GM04504 (cell line): ENCODE results near the gene CRK.
"Not testable (repeated sequence)": the region's sequence is repeated elsewhere in the genome, so short reads cannot be mapped to it uniquely, and the experiment has no call there.

Source experiments
- DNase-seq: peaks from one replicate; pipeline ENCODE4 v3.0.0-alpha.2; 2012; ENCODE audit warnings: low read depth

The CRK gene

DNA sequence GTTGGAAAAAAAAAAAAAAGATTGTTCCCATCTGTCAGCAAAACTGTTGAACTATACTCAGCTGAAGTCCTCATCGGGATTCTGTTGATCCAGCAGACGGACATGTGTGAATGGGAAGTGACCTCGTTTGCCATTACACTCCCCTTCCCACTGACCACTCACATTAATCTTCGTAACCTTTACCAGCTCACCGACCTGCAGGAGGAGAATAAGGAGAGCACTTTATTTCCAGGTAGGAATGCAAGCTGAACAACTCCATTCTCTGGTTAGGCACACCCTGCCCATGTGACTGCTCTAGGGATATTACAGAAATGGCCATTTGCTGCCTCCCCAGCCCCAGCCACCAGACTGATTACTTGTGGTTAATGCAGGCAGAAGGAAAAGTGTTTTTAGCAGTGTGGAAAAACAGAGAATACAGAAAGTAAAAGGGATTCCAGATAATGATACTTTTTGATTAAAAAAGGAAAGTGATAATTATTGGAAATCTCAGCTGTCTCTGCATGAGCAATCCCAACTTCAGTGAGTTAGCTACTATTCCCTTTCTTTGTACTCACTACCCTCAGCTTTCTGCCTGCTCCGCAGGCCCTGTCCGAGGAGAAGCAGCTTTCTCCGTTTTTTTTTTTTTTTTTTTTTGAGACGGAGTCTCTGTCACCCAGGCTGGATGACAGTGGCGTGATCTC lies 32.4 kb downstream of the CRK start:
- DNase-seq: no peak

DNA sequence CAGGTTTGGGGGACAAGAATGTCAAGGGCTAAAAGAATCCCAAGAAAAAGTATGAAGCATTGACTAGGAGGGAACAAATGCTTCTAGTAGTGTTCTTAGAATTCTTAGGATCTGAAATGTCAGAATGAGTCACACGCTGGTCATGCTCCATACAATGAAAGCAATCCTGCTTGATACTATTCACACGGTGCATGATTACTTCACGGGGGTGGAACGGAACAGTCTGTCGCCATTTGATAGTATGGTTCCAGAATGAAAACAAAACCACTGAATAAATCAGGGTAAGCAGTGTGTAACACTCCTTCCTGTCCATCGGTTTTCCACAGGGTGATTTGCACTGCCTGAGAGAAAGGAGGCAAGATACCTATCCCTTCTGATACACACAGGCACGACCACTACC lies 33.1 kb downstream of the CRK start:
- DNase-seq: peak; percentile 86

- no peak for DNase-seq
These were observed 34.6 kb downstream of the CRK start for GRCh38 chr17:1421470-1421869.

DNA sequence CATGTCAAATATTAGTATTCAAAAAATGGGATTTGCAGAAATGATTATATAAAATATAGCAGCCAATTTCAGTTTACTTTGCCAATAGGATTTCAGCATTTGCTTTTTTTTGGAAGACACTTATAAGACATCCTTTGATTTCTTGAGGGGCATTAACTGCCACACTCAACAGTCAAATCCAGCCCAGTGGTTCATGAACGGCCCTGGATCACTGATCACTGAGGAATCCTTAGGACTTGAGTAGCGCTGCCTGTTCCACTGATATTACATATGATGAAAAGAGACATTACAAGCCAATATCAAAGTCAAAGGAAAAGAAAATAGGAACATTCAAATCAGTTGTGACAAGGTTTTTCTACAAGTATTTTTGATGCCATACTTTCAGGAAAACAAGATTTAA lies 35.1 kb downstream of the CRK start:
- DNase-seq: no peak

GRCh38 chr17:1420163-1420562 lies 35.9 kb downstream of the CRK start:
- no peak for DNase-seq

DNA sequence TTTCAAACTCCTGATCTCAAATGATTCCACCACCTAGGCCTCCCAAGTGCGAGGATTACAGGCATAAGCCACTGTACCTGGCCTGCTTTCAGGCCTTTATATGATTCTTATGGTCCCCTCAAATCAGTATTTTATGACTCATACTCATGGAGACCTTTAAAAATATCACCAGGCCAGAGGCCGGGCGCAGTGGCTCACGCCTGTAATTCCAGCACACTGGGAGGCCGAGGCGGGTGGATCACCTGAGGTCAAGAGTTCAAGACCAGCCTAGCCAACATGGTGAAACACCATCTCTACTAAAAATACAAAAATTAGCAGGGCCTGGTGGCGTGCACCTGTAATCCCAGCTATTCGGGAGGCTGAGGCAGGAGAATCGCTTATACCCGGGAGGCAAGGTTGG lies 37.6 kb downstream of the CRK start:
- not testable (repeated sequence) for DNase-seq

GRCh38 chr17:1416414-1416813 lies 39.6 kb downstream of the CRK start:
- no peak for DNase-seq

- no peak for DNase-seq
These were observed 41.4 kb downstream of the CRK start for GRCh38 chr17:1414634-1415033.

- no peak for DNase-seq
These were observed 41.9 kb downstream of the CRK start for GRCh38 chr17:1414001-1414574.

GRCh38 chr17:1413281-1413791 lies 42.7 kb downstream of the CRK start:
- DNase-seq: peak; percentile 56

- no peak for DNase-seq
These were observed 43.6 kb downstream of the CRK start for GRCh38 chr17:1412185-1413110.

GRCh38 chr17:1402262-1402586 lies 53.8 kb downstream of the CRK start:
- no peak for DNase-seq

DNA sequence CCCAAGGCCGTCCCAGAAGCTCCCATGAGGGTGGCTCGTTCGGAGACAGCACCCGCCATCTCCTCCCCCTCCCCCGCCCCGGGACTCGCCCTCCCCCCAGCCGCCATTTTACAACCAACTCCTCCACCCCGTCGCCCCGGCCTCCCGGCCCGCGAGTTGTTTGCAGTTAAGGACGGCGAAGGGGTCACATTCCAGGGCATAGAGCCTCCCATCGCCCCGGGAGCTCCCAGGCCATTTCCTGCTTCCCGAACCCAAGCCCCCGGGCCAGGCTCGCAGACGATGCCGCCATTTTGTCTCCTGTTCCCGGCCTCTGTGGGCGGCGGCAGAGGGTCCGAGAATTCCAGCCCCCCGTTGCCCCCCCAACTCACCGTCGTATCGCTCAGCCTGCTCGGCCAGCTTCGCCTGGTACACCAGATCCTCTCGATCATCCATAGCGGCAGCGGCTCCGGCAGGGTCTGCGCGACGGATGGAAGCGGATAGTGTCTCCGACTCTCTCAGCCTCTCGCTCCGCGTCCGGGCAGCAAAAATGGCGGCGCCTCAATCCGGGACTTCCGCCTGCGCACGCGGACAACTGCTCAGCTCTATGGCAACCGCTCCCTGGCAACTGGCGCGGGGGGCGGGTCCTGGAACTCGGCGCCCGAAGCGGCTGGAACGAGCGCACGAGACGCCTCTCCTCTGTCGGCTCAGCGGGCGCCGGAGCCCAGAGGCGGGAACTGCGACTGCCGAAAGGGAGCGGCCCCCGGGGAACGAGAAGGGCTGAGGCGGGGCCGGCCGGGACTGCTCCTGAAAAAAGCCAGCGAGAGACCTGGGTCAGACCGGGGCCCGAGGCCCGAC lies 56.1 kb downstream of the CRK start, which contains the start of gene YWHAE:
Gene YWHAE (minus strand): TSS at position 544 of the 834 bp plus-strand sequence. CDS start 112 bp downstream, at position 432.
- DNase-seq: peak; percentile 87

DNA sequence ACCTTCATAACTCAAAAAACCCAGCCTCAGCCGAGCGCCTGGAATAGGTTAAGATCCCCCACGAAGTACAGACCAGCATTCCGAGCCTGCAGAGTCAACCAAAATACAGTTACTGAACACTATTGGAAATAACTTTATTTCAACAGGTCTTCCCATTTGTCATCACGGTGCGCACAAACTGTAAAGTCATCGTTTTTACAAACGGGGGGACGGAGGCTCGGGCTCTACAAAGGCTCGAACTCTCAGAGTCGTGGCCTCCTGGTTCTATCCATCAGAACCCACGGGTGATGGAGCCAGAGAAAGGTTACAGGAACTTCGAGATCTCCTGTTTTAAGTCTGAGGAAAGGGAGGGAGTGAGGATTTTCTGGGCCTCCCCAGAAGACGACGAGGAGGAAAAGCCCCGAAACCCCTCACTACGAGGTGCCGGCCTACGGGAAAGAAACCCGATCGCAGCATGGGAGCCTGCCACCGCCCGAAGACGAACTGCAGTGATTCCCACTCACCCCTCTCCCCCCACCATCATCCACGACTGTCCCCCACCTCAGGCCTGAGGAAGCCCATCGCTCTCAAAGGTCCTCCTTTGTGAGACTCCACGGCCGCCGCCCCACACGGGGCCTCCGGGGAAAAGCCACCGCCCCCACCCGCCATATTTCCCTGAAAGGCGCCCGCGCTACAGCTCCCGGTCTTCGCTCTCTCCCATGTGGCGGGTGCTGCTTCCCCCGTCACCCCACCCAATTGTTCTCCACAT lies 56.9 kb downstream of the CRK start:
- DNase-seq: no peak

GRCh38 chr17:1398028-1398427 lies 58.0 kb downstream of the CRK start:
- no peak for DNase-seq

DNA sequence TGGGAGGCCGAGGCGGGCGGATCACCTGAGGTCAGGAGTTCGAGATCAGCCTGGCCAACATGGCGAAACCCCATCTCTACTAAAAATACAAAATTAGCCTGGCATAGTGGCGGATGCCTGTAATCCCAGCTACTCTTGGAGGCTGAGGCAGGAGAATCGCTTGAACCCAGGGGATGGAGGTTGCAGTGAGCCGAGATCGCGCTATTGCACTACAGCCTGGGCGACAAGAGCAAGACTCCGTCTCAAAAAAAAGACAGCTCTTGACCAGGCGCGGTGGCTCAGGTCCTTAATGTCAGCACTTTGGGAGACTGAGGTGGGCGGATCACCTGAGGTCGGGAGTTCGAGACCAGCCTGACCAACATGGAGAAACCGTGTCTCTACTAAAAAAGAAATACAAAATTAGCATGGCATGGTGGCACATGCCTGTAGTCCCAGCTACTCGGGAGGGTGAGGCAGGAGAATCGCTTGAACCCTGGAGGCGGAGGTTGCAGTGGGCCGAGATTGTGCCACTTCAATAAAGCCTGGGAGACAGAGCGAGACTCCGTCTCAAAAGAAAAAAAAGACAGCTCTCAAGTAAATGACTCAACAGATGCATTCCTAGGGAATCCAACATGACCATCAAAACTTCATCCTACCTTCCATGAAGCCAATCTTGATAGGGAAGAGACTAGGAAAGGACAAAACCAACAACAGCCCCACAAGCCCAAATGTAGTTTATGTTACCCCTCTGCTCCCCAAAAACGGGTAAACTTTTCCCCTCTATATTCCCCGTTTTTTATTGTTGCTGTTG lies 60.0 kb downstream of the CRK start:
- not testable (repeated sequence) for DNase-seq

DNA sequence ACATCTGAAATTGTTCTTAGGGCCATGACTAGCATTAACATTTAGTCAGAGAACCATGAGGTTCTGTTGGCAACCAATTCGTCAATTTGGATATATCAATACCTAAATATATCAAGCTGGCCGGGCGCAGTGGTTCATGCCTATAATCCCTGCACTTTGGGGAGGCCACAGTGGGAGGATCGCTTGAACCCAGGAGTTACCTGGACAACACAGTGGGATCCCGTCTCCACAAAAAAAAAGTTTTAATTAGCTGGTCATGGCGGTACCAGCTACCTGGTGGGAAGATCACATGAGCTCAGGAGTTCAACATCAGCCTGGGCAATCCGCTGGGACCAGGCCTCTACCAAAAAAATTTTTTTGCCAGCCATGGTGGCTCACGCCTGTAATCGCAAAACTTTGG lies 64.5 kb downstream of the CRK start:
- DNase-seq: no peak

GRCh38 chr17:1390432-1391367 lies 65.3 kb downstream of the CRK start:
- no peak for DNase-seq
